ENCODE measurements around the gene FAM168A.
A peak's percentile ranks its signal among the peaks of the same experiment; 100 is the strongest.

Gene FAM168A

DNA sequence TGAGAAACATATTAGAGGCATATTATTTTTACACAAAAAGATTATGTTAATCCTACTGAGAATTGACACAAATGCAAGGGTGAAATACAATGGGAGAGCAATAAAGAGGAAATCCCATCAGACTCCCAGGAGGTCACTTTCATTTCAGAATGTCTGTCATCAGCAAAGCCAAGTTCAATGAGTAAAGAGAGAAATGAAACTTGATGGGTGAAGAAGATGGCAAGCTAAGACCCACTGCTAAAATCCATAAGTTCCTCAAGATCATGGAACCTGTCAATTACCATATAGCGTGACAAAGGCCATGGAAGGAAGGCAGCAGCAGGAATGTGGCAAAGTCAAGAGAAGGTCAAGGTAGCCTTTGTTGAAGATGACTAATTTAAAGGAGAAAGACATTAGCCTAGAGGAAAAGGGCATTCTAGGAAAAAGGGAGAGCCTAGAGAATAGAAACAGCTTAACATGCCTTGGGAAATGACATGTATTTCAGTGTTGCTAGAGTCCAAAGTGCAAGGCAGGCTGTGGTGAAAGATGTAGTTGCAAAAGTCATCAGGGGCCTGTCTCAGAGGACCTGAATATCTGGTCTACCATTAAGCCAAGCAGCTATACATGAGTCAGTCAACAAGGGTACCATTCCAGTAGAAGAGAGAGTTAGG lies 43.1 kb downstream of the FAM168A start:
- no peak for DNase-seq

DNA sequence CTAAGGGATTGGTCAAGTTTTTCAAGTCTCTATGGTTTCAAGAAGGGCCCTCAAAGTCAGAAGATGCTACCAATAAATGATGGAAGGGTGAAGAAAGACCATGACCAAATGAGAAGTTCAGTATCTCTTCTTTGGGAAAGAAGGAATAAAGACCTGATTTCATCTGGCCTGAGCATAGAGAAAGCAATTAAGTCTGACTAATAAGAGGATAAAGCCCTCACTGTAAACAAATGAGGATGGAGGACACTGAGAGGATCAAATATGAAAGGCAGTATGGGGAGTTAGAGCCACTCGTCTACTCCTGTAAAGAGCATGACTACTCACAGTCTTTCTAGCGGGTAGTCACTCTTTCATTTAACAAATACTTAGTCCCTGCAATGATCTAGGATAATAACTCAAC lies 44.6 kb downstream of the FAM168A start:
- DNase-seq: no peak

DNA sequence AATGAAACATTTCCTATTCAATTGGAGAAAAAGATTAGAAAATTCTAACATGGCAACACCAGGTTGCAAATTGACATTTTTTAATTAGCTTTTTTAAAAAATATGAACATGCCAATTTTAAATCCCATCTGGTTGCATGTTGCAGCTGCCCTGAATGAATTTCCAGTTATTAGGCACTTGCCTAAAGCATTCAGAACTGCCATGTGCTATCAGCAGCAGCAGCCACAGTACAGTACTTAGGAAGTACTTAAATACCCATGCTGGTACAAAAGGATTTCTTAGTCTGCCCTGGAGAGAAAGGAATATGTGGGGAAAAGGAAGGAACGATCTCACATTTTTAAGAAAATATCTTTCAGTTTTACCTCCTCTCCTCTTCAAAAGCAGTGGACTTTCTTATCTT lies 46.2 kb downstream of the FAM168A start:
- DNase-seq: no peak

DNA sequence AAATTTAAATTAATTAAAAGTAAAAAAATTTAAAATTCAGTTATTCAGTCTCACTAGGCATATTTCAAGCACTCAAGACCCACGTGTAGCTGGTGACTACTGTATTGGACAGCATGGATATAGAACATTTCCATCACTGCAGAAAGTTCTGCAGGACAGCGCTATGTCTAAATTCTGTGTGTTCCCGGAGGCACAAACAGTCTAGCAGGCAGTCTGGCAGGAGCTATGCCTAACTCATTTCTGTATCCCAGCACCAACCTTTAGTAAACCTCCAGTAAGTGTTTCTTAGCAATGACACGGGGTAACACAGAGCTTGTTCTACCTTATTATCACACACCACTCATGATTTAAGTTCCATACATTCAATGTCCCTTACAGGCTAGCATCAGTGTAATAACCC lies 48.5 kb downstream of the FAM168A start:
- DNase-seq: no peak

DNA sequence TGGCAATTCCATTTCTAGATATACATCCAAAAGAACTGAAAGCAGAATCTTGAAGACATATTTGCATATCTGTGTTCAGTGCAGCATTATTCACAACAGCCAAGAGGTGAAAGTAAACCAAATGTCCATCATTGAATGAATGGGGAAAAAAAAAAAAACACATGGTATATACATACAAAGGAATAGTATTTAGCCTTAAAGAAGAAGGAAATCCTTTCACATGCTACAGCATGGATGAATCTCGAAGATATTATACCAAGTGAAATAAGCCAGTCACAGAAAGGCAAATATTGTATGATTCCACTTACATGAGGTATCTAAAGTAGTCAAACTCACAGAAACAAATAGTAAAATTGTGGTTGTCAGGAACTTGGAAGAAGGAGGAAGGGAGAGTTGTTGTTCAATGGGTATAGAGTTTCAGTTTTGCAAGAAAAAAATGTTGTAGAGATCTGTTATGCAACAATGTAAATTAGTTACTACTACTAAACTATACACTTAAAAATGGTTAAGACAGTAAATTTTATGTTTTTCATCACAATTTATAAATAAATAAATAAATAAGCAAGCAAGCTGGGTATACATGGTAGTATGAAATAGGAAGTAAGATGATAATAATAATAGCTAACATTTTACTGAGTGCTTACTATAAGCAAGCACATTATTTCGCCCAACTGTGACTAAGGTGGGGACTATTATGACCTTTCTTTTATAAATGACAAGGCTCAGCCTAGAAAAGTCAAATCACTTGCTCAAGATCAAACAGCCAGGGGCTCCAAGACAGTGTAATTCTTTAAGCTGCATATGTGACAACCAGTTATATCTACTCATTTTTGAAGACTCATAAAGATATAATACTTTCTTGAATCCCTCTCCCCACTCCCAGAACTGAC lies 50.0 kb downstream of the FAM168A start:
- DNase-seq: no peak

DNA sequence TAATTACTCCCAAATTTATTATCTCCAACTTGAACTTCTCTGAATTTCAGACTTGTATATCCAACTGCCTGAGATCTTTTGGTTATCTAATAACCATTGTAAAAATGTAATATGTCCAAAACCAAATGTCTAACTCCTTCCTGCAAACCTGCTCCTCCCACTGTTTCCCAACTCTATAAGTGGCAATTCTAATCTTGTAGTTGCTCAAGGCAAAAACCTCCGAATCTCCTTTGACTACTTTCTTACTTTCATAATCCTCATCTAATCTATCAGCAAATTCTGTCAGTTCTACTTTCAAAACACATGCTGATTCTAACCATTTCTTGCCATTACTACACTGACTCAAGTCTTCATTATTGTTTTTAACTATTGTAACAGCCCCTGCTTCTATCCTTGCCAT lies 55.7 kb downstream of the FAM168A start:
- no peak for DNase-seq

DNA sequence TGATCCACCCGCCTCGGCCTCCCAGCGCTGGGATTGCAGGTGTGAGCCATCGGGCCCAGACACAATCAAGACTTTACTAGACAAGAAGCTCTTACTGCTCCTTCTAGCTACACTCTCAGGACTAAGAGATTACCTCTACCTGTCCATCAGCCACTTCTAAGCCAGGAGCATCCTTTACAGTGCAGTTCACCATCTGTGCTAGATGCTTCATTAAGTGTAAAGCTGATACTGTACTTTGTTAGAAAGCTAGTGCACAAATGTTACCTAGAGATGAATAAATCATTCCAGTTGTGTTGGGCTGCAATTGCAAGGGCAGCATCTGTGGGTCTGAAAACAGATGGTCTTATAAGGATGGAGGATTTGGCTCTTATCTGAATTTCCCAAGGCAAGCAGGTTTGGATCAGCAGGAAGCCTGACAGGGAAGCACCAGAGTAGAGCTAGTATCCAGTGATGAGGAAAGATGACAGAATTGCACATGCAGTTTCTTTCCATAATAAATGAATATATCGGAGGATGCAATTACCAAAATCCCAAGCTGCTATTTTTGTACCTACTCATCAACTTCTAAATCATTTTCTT lies 58.3 kb downstream of the FAM168A start:
- no peak for DNase-seq

DNA sequence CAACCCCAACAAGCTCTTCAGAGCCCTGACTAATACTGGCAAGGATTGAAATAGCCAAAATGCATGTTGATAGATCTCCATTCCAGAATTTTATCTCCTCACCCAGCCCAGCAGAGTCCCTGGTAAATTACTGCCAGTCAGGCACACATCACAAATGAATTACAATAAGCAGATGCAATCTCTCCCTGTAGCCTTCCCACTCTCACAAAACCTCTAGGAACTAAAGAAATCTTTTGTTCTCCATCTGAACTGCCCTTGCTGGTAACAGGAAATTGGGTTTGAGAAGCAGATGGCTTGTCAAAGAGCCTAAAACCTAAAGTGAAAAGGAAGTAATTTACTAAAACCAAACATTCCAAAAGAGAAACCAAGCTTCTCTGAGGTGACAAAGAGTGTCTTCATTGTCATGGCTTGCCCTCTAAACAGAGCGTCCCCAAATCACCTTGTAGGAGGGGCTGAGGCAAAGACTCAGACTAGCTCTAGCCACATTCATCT lies 59.5 kb downstream of the FAM168A start:
- peak; percentile 11 for DNase-seq

DNA sequence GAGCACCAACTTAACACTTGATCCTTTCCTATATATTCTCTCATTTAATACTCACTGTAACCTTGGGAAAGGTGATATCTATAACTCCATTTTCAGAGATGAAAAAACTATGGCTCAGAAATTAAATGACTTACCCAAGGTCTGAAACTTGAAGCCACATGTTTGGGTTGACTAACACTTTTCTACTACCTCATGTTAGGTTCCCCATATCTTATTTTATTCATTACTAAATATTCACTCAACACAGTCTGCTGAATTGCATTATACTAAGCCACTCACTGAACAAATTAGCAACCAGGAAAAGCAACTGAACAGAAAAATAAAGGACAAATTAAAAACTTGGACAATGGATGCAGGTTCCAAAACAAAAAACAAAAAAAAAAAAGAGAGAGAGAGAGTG lies 59.9 kb downstream of the FAM168A start:
- no peak for DNase-seq

DNA sequence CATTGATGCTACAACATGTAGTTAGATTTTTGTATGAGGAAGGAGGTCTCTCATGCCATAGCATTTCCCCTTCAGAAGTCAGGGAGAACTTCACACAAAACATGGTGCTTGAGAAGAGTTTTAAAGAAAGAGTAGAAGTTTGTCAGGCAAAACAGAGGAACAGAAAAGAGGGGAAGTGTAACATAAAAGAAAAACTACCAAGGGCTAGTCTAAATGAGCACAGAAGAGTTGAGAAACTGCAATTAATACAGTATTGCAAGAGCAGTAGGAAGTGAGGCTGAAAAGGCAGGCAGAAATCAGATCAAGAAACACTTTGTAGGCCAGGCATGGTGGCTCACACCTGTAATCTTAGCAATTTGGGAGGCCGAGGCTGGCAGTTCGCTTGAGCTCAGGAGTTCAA lies 61.0 kb downstream of the FAM168A start:
- DNase-seq: no peak

DNA sequence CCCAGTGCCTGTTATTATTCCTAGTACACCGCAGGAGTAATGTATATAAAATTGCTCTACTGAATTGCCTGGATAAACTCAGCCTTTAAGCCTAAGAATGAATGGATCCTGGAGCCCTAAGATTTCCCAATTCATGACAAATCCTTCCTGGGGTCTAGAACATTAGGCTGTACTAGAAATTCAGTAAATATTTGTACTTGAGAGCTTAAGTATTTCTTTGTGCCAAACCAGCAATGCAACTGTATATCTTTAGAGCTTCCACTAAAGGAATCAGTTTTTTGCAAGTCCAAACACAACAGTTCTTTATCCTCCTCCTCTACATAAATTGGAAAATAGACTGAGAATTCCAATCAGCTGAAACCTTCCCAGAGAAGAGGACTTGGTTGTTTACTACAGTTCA lies 65.6 kb downstream of the FAM168A start:
- DNase-seq: no peak

DNA sequence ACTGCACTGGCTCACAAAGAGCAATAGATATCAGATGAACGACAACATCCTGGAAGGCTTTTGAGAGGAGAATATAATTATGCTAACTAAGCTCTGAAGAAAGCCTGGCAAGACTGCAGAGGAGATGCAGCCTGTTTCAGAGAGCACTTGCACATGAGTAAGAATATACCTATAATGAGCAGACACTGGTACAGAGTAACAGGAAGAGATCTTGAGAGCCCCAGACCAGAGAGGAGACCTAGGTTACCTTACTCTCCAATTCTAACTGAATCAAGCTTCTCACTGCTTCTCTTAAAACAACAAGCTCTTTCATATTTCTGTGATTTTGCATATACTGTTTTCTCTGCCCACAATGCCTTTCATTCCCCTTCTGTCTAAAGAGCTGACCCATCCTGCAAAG lies 66.5 kb downstream of the FAM168A start:
- no peak for DNase-seq

DNA sequence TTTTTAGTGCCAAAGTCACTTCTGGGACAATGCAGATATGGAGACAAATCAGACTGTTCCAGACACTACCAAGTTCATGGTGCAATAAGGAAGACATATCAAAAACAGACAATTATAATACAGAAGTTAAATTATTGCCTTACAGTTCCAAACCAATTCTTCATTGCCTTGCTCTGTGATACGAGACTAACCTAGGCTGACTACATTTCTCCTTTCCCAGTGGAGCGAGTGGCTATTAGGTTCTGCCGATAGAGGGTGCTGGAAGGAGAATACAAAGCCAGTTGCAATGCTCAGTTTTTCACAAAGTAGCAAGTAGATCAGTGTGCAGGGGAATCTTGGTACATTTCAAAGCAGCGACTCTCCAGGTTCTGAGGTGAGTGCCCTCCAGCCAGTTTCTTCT lies 67.8 kb downstream of the FAM168A start:
- no peak for DNase-seq

DNA sequence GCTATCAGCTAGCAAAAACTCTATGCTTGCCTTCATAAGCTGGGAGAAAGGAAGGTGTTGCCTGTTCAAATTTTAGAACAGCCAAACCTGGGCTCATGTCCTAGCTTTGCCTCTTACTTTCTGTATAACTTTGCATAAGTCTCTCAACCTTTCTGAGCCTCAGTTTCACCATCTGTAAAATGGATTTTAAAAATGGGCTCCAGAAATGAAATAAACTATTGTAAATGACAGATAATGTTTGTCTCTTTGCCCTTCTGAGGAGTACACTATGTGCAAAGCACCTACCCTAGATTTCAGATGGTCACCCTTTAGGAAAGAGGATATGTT lies 68.7 kb downstream of the FAM168A start:
- no peak for DNase-seq

DNA sequence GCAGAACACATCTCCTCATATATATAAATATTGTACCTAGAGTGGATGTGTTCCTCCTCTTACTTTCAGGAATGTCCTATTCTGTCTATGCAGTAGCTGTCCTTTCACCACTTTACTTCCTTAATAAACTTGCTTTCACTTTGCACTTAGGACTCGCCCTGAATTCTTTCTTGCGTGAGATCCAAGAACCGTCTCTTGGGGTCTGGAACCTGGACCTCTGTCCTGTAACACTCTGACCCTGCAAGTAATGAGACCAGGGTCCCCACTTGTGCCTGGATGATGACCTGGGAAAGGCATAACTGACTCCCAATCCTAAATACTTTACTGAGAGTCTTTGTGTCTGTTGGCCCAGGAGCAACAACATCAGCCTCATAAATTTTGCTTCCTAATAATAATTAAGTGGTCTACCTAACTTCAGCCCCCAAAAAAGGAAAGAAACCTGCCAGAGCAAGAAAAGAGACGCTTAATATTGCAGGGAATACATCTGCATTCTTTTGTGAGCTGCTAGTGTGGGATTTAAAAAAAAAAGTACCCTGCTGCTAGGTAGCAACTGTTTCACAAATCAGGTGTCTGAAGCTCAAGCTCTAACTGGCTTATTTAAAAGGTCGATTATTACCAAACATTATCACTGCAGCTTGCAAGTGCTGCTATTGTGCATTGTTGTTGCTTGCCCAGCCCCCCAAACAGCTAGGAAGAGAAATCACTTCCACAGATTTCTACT lies 69.3 kb downstream of the FAM168A start:
- DNase-seq: no peak

DNA sequence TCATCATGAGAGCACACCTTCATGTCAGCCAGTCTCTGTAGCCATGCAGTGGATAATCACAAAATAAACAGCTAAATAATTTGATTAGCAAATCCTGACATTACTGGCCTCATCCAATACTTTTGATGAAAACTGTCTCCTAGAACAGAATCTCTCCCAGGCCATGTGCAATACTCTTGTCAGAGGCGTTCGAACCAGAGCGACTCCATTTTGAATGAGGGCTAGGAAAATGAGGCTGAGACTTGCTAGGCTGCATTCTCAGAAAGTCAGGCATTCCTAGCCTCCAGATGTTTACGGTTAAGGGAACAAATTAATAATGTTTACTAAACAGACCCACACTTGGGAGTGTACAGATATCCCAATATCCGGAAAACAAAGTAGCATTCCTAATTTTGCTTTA lies 69.9 kb downstream of the FAM168A start:
- no peak for DNase-seq

DNA sequence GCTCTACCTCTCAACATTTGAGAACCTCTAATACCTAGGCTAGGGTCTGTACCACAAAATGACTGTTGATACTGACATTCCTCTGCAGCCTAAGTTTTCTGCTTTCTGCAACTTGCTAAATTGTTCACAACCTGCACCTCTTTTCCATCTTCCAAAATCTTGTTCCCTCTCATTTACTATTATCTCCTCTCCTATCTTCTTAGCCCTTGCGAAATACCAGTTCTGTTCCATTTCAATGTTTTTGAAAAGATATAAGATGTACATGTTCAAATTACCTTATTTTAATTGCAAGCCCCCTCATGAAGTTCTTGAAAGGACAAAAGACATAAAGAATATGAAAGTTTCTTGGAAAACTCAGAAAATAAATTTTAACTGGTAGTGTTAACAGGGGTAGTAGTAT lies 72.3 kb downstream of the FAM168A start:
- DNase-seq: no peak

DNA sequence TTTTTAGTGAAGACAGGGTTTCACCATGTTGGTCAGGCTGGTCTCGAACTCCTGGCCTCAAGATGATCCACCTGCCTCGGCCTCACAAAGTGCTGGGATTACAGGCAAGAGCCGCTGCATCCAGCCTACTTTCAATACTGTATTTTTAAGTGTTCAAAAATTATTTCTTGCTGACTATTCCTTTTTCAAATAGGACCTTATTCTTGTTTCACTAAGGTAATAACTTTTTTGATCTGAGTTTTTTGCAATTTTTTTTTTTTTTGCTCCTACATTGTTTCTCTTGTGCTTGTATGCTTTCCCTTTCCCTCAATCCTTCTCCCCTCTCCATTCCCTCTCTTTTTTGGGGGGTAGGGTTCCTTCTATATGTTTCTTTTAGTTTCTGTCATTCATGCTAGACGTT lies 73.1 kb downstream of the FAM168A start:
- no peak for DNase-seq

DNA sequence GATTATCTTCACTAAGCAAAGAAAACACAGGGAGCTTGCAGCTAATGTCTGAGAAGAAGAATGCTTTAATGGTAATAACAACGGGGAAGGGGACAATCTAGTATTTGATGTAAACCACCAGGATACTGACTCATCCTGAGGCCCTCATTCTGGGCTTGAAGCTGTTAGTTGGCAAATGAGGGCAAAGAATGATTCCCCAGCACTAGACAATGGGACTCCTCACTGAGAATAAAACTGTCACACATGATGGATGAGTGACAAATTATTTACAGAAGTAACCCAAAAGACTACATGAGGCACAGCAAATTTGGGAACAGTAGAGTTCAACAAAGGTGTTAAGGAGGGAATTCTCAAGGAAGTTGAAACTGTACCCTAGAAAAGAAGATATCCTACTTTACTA lies 76.3 kb downstream of the FAM168A start:
- no peak for DNase-seq

DNA sequence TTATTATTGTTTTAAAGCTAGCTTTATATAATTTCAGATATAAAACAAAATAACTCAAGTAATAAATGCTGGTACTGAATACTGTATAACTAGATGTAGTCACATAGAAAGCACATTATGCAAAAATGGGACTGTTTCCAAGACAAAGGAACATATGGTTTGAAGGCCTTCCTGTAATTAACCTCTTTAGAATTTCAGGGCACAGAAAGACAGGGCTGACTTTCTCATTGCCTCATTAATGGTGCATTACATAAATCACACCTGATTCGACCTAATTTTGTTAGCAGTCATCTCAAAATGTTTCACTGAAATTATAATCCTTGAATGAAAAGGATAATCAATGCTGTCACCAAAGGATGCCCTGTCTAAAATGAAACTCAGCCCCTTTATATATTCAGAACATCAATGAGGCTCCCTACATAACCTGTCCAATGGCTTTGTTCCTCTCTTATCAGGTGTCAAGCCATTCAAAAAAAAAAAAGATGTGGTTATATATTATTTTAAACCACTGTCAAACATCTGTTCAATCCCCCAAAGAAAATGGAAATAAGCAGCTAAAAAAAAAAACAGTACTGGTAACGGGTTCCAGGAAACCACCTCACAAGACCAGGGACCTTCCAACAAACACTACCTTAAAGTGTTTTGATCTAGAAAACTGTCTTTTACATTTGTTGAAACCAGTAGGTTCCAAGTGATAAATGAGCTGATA lies 77.4 kb downstream of the FAM168A start:
- no peak for DNase-seq

DNA sequence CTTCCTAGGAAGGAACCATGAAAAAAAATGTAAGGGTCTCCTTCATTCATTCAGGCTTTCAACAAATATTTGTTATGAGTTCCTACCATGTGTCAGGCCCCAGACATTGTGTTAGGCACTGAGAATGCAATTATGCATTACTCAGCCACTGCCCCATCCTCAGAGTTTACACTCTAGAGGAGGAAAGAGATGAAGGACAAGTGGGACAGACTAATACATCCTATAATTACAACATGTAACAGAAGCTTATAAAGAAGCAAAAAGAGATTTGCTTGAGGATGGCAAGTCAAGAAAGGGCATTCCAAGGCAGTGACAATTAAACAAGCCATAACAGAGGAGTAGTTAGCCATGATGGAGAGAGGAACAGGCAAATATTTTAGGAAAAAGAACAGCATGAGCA lies 78.6 kb downstream of the FAM168A start:
- no peak for DNase-seq

DNA sequence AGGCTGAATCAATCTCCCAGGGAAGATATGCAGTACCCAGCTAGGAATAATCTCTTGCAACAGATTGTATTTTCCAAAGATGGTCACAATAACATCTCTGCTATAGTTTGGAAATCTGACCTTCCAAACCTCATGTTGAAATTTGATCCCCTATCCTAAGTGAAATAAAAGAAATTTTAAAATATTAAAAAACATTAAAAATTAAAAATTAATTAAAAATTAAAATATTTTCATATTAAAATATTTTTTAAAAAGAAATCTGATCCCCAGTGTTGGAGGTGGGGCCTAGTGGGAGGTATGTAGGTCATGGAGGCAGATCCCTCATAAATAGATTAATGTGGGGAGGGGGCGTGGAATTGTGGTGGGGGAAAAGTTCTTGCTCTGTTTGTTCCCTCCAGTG lies 79.7 kb downstream of the FAM168A start:
- no peak for DNase-seq

DNA sequence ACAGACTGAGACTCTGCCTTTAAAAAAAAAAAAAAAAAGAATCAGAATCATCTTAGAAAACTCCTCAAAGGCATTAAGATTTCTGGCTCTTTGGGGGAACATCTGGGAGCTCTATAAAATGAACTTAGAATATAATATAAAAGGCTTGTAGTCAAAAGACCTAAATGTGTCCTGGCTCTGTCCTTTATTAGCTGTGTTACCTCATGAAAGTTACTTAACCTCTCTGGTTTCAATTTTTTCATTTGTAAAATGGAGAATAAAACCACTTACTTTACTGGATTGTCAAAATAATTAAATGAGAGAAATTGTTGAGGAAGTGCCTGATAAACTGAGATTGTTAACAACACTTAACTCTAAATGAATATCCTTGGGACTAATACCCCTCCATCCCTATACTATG lies 81.8 kb downstream of the FAM168A start:
- DNase-seq: no peak
